Esophagus squamous epithelium (tissue), 5 donors: ENCODE measurements around the gene REG3A. TPM values are rescaled to one million over a fixed set of nuclear protein-coding genes. Genes with fewer than 3 reads are reported as not detected.

ENCODE experiments used
- DNase-seq: peaks from one replicate; lab custom pipeline; 2025; lab: John Stamatoyannopoulos, UW
- H3K27ac ChIP-seq, 4 donors: fragments of 200-600 bp; sonication (generic); one replicate each; pipeline ENCODE4 v1.5.1; 2016 to 2019; ENCODE audit warnings: mild to moderate bottlenecking in 1 of 4
- H3K27me3 ChIP-seq, 4 donors: fragments of 200-600 bp; sonication (generic); 1 replicate in 3 of 4; 2 replicates in 1 of 4; pipeline versions ENCODE4 v1.5.1 to v1.6.0; 2017 to 2021; ENCODE audit warnings: antibody characterized with exemption in 1 of 4
- H3K36me3 ChIP-seq, 3 donors: fragments of 200-600 bp; sonication (generic); one replicate each; pipeline ENCODE4 v1.5.1; 2016 to 2019
- H3K4me1 ChIP-seq, 3 donors: fragments of 200-600 bp; sonication (generic); one replicate each; pipeline ENCODE4 v1.5.1; 2017 to 2019
- H3K4me3 ChIP-seq, 4 donors: fragments of 200-600 bp; sonication (generic); 1 replicate in 3 of 4; 2 replicates in 1 of 4; pipeline ENCODE4 v1.5.1; 2016 to 2019; ENCODE audit warnings: mild to moderate bottlenecking in 2 of 4, moderate library complexity in 1 of 4
- H3K9me3 ChIP-seq, 3 donors: fragments of 200-600 bp; sonication (generic); one replicate each; pipeline ENCODE4 v1.5.1; 2016 to 2019
- POLR2A ChIP-seq, 4 donors: fragments of 450-650 bp; IDR thresholded peaks; one replicate each; pipeline ENCODE4 v1.6.1; 2017; ENCODE audit warnings: antibody characterized with exemption in 4 of 4, mild to moderate bottlenecking in 4 of 4, moderate library complexity in 3 of 4
- WGBS, 2 donors: methylation state at CpG; one replicate each; pipeline ENCODE4 v1.1.5; 2018; 5-methylcytosine and 5-hydroxymethylcytosine counted together
- intact Hi-C: fragments of 100-400 bp; cut with DNase I; formaldehyde crosslinking; loops from one replicate; pipeline ENCODE4 v1.15.0; 2022
- total RNA-seq, 4 donors: library from RNA; depleted of rRNA; stranded (reverse); fragments of >200 nt; gene quantifications; one replicate each; pipeline ENCODE4 v1.1.0, GENCODE V29; 2016
- TF ChIP-seq, protein P1 (sequence below), 6 experiments: fragments of 450-650 bp in 4 of 6; fragments of 200-600 bp in 2 of 6; sonication (generic) in 2 of 6; IDR thresholded peaks; one replicate each; pipeline ENCODE4 v1.5.1; 2016 to 2019; ENCODE audit warnings: antibody characterized with exemption in 6 of 6, mild to moderate bottlenecking in 4 of 6, moderate library complexity in 4 of 6
- donor health status: DM: yes; HTN: yes; CAD: no.

Gene REG3A
- total RNA-seq, 4 donors from 2014 or later, result not detected

DNA sequence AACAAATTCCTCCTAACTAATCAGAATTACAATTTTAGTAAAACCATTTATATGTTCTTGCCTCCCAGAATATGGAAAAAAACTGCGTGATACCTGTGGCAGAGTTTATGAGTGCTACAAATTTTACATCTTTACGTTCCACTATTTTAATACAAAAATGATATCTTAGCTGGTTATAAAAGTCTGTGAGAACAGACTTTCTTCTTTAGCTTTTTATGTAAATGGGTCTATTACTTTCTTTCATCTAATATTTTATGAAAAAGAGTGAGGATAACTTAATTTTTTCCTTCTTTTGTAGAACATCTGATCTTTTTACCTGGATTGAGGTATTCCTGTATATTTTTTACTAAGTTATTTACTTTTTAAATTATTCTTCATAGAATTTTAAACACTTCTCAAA lies 22.1 kb upstream of the REG3A start:
- intact Hi-C loops, result no loop called here
- TF ChIP-seq, protein P1, sequence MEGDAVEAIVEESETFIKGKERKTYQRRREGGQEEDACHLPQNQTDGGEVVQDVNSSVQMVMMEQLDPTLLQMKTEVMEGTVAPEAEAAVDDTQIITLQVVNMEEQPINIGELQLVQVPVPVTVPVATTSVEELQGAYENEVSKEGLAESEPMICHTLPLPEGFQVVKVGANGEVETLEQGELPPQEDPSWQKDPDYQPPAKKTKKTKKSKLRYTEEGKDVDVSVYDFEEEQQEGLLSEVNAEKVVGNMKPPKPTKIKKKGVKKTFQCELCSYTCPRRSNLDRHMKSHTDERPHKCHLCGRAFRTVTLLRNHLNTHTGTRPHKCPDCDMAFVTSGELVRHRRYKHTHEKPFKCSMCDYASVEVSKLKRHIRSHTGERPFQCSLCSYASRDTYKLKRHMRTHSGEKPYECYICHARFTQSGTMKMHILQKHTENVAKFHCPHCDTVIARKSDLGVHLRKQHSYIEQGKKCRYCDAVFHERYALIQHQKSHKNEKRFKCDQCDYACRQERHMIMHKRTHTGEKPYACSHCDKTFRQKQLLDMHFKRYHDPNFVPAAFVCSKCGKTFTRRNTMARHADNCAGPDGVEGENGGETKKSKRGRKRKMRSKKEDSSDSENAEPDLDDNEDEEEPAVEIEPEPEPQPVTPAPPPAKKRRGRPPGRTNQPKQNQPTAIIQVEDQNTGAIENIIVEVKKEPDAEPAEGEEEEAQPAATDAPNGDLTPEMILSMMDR (IDR thresholded peaks at IDR 0.05), result no peak
- TF ChIP-seq POLR2A (IDR thresholded peaks at IDR 0.05), result no peak
- Histone ChIP-seq H3K4me3 (no peak overlapping the region), H3K27me3 (no peaks in the 10 kb centered on the region), H3K36me3 (no peaks in the 10 kb centered on the region), H3K4me1 (no peaks in the 10 kb centered on the region), H3K27ac (no peak overlapping the region), H3K9me3 (no peaks in the 10 kb centered on the region)
- 86 to 88% methylated on average over 2 of the region's 2 CpGs for WGBS, 2 donors
- DNase-seq, result no peak

DNA sequence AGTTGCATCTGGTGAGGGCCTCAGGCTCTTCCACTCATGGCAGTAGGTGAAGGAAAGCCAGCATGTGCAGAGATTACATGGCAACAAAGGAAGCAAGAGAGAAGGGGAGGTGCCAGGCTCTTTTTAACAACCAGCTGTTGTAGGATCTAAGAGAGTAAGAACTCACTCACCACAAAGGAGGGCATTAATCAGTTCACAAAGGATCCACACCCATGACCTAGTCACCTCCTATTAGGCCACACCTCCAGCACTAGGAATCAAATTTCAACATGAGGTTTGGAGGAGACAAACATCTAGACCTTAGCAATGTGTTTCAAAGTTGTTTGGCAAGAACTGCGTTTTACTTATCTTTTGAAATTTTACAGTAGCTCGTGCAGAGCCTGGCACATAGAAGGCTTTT lies 20.5 kb upstream of the REG3A start:
- H3K9me3 ChIP-seq, result no peaks in the 10 kb centered on the region
- no peaks in the 10 kb centered on the region for H3K27me3 ChIP-seq
- WGBS, 2 donors, result 82 to 86% methylated on average over 2 of the region's 2 CpGs
- H3K4me3 ChIP-seq, result no peak overlapping the region
- H3K27ac ChIP-seq, result no peak overlapping the region
- no peaks in the 10 kb centered on the region for H3K36me3 ChIP-seq
- no peaks in the 10 kb centered on the region for H3K4me1 ChIP-seq
- DNase-seq, result no peak
- no peak for TF ChIP-seq POLR2A (IDR thresholded peaks at IDR 0.05)
- TF ChIP-seq, protein P1 (IDR thresholded peaks at IDR 0.05), result no peak
- intact Hi-C loops, result no loop called here

- WGBS, 2 donors, result 63 to 79% methylated on average over 4 of the region's 4 CpGs
- no peak for DNase-seq
- H3K27ac ChIP-seq, result no peak overlapping the region
- no peaks in the 10 kb centered on the region for H3K4me1 ChIP-seq
- TF ChIP-seq, protein P1 (IDR thresholded peaks at IDR 0.05), result no peak
- TF ChIP-seq POLR2A (IDR thresholded peaks at IDR 0.05), result no peak
- H3K9me3 ChIP-seq, result no peaks in the 10 kb centered on the region
- no peaks in the 10 kb centered on the region for H3K27me3 ChIP-seq
- intact Hi-C loops, result no loop called here
- no peak overlapping the region for H3K4me3 ChIP-seq
- no peaks in the 10 kb centered on the region for H3K36me3 ChIP-seq
Measured at GRCh38 chr2:79179036-79179435, 19.5 kb upstream of the REG3A start.

DNA sequence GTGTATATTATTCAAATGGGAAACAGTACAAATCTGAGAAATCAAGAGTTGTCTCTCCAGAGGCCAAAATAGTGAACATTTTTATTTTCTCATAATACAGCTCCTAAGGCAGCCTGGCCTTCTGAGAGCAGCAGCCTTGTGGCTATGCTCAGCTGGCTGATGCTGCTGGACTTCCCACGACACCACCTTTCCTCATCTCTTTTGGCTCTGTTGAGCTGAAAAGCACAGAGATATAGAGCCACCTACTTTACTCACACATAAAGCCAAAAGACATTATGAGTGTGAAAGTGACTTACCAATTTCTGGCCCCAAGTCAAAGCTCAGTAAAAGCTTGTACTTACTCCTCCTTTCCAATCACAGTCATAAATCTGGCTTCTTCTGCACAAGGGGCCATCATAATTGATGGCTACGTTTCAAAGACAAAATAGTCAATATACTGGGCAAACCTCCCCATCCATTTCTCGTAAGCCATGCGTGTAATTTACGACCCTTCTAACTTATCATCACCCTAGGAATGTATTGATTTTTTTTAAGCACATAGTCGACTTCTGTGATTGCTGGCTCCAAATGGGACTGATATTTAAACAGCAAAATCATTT lies 18.6 kb upstream of the REG3A start:
- Histone ChIP-seq H3K27me3 (no peaks in the 10 kb centered on the region), H3K36me3 (no peaks in the 10 kb centered on the region), H3K4me1 (no peaks in the 10 kb centered on the region), H3K4me3 (no peak overlapping the region), H3K9me3 (no peaks in the 10 kb centered on the region), H3K27ac (no peak overlapping the region)
- TF ChIP-seq, protein P1 (IDR thresholded peaks at IDR 0.05), result no peak
- TF ChIP-seq POLR2A (IDR thresholded peaks at IDR 0.05), result no peak
- no peak for DNase-seq
- 52 to 53% methylated on average over 6 of the region's 6 CpGs for whole genome bisulfite sequencing, 2 donors
- intact Hi-C loops, result no loop called here

DNA sequence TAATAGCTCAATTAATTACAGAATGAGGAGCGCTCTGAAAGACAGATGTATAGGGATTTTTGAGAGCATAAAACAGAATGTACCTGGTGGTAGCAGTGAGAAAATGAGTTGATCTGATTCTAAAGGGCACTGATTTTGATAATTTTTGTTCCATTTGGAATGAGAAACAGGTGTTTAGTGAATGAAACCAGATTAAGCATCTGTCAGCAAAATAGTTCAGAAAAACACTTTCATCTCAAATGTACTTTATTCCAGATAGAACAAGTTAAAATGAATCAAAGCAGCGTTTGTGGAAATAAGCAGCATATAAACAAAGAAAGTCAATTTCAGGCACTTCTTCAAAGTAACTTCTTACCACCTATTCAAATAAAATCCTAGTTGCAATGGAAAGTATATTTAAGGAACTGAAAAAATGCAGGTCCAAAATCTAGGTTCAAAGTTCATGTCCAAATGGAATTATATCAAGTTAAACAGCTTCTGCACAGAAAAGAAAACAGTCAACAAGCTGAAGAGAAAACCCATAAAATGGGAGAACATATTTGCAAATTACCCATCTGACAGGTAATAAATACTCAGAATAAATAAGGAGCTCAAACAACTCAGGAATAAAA lies 11.9 kb upstream of the REG3A start:
- TF ChIP-seq POLR2A (IDR thresholded peaks at IDR 0.05), result no peak
- TF ChIP-seq, protein P1 (IDR thresholded peaks at IDR 0.05), result no peak
- Histone ChIP-seq H3K4me3 (no peak overlapping the region), H3K4me1 (no peaks in the 10 kb centered on the region), H3K9me3 (peaks cover 0 to 11% (median 0%) of the 10 kb centered on the region in 3 donors), H3K36me3 (no peaks in the 10 kb centered on the region), H3K27ac (no peak overlapping the region), H3K27me3 (no peaks in the 10 kb centered on the region)
- intact Hi-C loops, result no loop called here
- 44 to 66% methylated on average over 2 of the region's 2 CpGs for WGBS, 2 donors
- no peak for DNase-seq
